ENCODE data around the gene ALKAL2. TPM values are rescaled to one million over a fixed set of nuclear protein-coding genes. Genes with fewer than 3 reads are reported as not detected.

The ALKAL2 gene
- total and polyA plus RNA-seq, 2 experiments from 2014 or later = 2.9 to 27.5 TPM

- Histone ChIP-seq H3K4me3 (no peak overlapping the region), H3K79me2 (peaks cover 59% of the 10 kb centered on the region), H3K27ac (no peak overlapping the region), H3K27me3 (no peaks in the 10 kb centered on the region), H3K36me3 (replicated peaks; ENCODE audit: insufficient read depth, low read depth) (no peaks in the 10 kb centered on the region), H3K9me2 (replicated peaks; ENCODE audit: insufficient read depth) (no peaks in the 10 kb centered on the region), H4K20me1 (ENCODE audit: insufficient read depth, poor library complexity, severe bottlenecking) (no peaks in the 10 kb centered on the region), H3K9me3 (ENCODE audit: low read depth) (no peaks in the 10 kb centered on the region), H3K4me2 (no peak overlapping the region), H2AFZ (no peak overlapping the region), H3K4me1 (ENCODE audit: insufficient read depth) (peaks cover 19% of the 10 kb centered on the region)
- no peak for DNase-seq (ENCODE audit: low spot score)
- TF ChIP-seq EZH2 (IDR thresholded peaks at IDR 0.05; ENCODE audit: borderline replicate concordance) (no peak), EZH2phosphoT487 (IDR thresholded peaks at IDR 0.05; ENCODE audit: low read depth, severe bottlenecking, unreplicated experiment) (no peak)
- TF ChIP-seq, protein P1, sequence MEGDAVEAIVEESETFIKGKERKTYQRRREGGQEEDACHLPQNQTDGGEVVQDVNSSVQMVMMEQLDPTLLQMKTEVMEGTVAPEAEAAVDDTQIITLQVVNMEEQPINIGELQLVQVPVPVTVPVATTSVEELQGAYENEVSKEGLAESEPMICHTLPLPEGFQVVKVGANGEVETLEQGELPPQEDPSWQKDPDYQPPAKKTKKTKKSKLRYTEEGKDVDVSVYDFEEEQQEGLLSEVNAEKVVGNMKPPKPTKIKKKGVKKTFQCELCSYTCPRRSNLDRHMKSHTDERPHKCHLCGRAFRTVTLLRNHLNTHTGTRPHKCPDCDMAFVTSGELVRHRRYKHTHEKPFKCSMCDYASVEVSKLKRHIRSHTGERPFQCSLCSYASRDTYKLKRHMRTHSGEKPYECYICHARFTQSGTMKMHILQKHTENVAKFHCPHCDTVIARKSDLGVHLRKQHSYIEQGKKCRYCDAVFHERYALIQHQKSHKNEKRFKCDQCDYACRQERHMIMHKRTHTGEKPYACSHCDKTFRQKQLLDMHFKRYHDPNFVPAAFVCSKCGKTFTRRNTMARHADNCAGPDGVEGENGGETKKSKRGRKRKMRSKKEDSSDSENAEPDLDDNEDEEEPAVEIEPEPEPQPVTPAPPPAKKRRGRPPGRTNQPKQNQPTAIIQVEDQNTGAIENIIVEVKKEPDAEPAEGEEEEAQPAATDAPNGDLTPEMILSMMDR (IDR thresholded peaks at IDR 0.05; ENCODE audit: poor library complexity) = no peak
- 76% methylated on average over 2 of the region's 2 CpGs for WGBS (ENCODE audit: low lambda C conversion rate, missing lambda C conversion rate)
These were observed 30.0 kb downstream of the ALKAL2 start for GRCh38 chr2:257842-258241.

GRCh38 chr2:257429-257828 lies 30.5 kb downstream of the ALKAL2 start:
- no peaks in the 10 kb centered on the region for H3K9me2 ChIP-seq (replicated peaks; ENCODE audit: insufficient read depth)
- DNase-seq (ENCODE audit: low spot score) = no peak
- WGBS (ENCODE audit: low lambda C conversion rate, missing lambda C conversion rate) = 95% methylated on average over 3 of the region's 3 CpGs
- H3K79me2 ChIP-seq = peaks cover 57% of the 10 kb centered on the region
- no peak overlapping the region for H2AFZ ChIP-seq
- no peaks in the 10 kb centered on the region for H3K36me3 ChIP-seq (replicated peaks; ENCODE audit: insufficient read depth, low read depth)
- TF ChIP-seq EZH2phosphoT487 (IDR thresholded peaks at IDR 0.05; ENCODE audit: low read depth, severe bottlenecking, unreplicated experiment) (no peak), EZH2 (IDR thresholded peaks at IDR 0.05; ENCODE audit: borderline replicate concordance) (no peak)
- TF ChIP-seq, protein P1 (IDR thresholded peaks at IDR 0.05; ENCODE audit: poor library complexity) = no peak
- peaks cover 19% of the 10 kb centered on the region for H3K4me1 ChIP-seq (ENCODE audit: insufficient read depth)
- H3K4me2 ChIP-seq = no peak overlapping the region
- no peak overlapping the region for H3K27ac ChIP-seq
- H3K9me3 ChIP-seq (ENCODE audit: low read depth) = no peaks in the 10 kb centered on the region
- H3K4me3 ChIP-seq = no peak overlapping the region
- no peaks in the 10 kb centered on the region for H3K27me3 ChIP-seq
- H4K20me1 ChIP-seq (ENCODE audit: insufficient read depth, poor library complexity, severe bottlenecking) = no peaks in the 10 kb centered on the region

DNA sequence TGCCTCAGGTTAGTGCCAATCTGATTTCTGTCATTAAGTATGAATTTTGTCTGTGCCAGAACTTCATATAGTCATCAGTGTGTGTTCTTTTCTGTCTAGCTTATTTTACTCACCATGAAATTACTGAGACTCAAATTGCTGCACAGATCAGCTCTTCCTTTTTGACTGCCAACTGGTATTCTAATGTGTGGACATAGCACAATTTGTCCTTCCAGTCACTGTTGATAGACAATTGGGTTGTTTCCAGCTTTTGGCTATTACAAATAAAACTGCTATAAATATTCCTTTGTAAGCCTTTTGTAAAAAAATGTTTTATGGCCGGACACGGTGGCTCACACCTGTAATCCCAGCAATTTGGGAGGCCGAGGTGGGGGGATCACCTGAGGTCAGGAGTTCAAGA lies 31.8 kb downstream of the ALKAL2 start:
- Histone ChIP-seq H4K20me1 (ENCODE audit: insufficient read depth, poor library complexity, severe bottlenecking) (no peaks in the 10 kb centered on the region), H3K9me3 (ENCODE audit: low read depth) (no peaks in the 10 kb centered on the region), H3K27me3 (no peaks in the 10 kb centered on the region), H2AFZ (no peak overlapping the region), H3K27ac (no peak overlapping the region), H3K4me2 (no peak overlapping the region), H3K9me2 (replicated peaks; ENCODE audit: insufficient read depth) (no peaks in the 10 kb centered on the region), H3K4me3 (no peak overlapping the region), H3K4me1 (ENCODE audit: insufficient read depth) (peaks cover 10% of the 10 kb centered on the region), H3K36me3 (replicated peaks; ENCODE audit: insufficient read depth, low read depth) (no peaks in the 10 kb centered on the region), H3K79me2 (peaks cover 45% of the 10 kb centered on the region)
- no peak for DNase-seq (ENCODE audit: low spot score)
- WGBS (ENCODE audit: low lambda C conversion rate, missing lambda C conversion rate) = 89% methylated on average over 3 of the region's 3 CpGs
- TF ChIP-seq, protein P1 (IDR thresholded peaks at IDR 0.05; ENCODE audit: poor library complexity) = no peak
- TF ChIP-seq EZH2 (IDR thresholded peaks at IDR 0.05; ENCODE audit: borderline replicate concordance) (no peak), EZH2phosphoT487 (IDR thresholded peaks at IDR 0.05; ENCODE audit: low read depth, severe bottlenecking, unreplicated experiment) (no peak)

GRCh38 chr2:255195-255594 lies 32.7 kb downstream of the ALKAL2 start:
- no peak for DNase-seq (ENCODE audit: low spot score)

More at GRCh38 chr2:255195-255594, 32.7 kb downstream of the ALKAL2 start:
- Histone ChIP-seq H3K9me3 (ENCODE audit: low read depth) (no peaks in the 10 kb centered on the region), H3K4me3 (no peak overlapping the region), H3K27me3 (no peaks in the 10 kb centered on the region), H3K36me3 (replicated peaks; ENCODE audit: insufficient read depth, low read depth) (no peaks in the 10 kb centered on the region), H3K79me2 (peaks cover 42% of the 10 kb centered on the region), H3K9me2 (replicated peaks; ENCODE audit: insufficient read depth) (no peaks in the 10 kb centered on the region), H3K4me2 (no peak overlapping the region), H3K4me1 (ENCODE audit: insufficient read depth) (peaks cover 4% of the 10 kb centered on the region), H3K27ac (no peak overlapping the region), H2AFZ (no peak overlapping the region), H4K20me1 (ENCODE audit: insufficient read depth, poor library complexity, severe bottlenecking) (no peaks in the 10 kb centered on the region)
- WGBS (ENCODE audit: low lambda C conversion rate, missing lambda C conversion rate) = 88% methylated on average over 2 of the region's 2 CpGs
- TF ChIP-seq EZH2 (IDR thresholded peaks at IDR 0.05; ENCODE audit: borderline replicate concordance) = no peak
- TF ChIP-seq, protein P1 (IDR thresholded peaks at IDR 0.05; ENCODE audit: poor library complexity) = no peak
- no peak for TF ChIP-seq EZH2phosphoT487 (IDR thresholded peaks at IDR 0.05; ENCODE audit: low read depth, severe bottlenecking, unreplicated experiment)
